ENCODE results near the gene KRTAP1-5.
"Not testable (repeated sequence)": the region's sequence is repeated elsewhere in the genome, so short reads cannot be mapped to it uniquely, and the experiment has no call there.

Gene KRTAP1-5

DNA sequence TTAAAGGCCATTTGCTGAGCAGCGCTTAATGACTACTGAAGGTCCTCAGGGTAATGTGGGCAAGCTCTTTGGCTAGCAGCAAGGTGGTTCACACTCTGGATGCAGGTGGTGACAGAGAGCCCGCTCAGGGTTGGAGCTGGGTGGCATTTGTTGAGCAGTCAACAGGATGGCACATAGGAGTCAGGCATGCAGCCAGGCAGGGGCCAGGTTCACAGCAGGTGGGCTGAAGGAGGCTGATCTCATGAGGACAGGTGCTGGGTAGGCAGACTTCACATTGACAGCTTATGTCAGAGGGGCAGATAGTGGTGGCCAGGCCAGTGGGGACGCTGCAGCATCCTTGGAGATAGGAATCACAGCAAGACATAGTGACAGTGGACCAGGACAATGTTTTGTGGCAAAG lies 22.6 kb downstream of the KRTAP1-5 start:
- no peak for DNase-seq (ENCODE audit: low spot score)

DNA sequence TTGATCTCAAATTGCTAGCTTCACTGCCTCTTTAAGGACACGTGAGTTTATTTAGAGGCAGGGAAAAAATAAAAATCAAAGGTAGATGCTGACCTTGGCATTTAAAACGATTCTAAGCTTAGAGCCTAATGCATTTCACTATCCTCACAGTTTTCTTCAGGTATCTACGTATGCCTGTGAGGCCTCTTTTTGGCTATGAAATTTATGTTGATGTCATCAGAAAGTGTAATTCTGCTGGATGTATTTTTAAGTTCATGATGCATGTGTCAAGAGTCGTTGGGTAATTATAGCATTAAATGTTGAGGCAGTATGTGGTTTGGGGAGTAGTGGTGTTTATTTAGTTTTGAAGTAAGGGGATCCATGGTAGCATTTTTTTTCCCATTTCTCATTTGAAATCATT lies 23.1 kb downstream of the KRTAP1-5 start:
- DNase-seq (ENCODE audit: low spot score), result no peak

DNA sequence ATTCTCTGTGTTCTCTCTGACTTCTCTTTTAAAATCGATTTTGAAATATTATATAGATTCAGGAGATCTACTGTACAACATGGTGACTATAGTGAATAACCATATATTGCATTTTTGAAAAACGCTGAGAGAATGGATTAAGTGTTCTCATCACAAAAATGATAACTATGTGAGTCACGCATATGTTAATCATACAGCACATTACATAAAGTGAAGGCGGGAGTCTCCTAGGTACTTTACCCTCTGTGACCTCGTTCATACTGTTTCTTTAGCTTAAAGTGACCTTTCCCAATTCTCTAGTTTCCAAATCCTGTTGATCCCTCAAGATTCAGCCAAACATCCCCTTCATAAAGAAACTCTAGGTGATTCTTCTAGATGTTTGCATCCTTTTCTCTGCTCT lies 24.2 kb downstream of the KRTAP1-5 start:
- no peak for DNase-seq (ENCODE audit: low spot score)

DNA sequence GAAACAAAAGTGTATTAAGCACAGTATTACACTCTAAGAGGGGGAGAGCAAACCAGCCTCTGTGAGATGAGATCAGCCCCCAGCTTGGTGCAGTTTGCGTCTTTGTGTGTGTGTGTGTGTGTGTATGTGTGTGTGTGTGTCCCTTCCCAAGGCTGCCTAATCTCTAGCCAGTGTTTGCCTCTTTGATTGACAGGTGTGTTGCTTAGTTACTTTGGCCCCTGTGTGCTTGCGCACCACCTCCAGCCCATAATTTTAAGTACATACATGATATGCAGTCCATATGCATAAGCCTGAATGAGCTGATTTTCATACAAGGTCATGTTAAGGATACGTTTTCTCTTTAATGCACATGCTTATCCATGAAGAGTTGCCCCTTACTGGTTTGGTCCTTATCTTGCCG lies 25.2 kb downstream of the KRTAP1-5 start:
- DNase-seq (ENCODE audit: low spot score), result no peak

DNA sequence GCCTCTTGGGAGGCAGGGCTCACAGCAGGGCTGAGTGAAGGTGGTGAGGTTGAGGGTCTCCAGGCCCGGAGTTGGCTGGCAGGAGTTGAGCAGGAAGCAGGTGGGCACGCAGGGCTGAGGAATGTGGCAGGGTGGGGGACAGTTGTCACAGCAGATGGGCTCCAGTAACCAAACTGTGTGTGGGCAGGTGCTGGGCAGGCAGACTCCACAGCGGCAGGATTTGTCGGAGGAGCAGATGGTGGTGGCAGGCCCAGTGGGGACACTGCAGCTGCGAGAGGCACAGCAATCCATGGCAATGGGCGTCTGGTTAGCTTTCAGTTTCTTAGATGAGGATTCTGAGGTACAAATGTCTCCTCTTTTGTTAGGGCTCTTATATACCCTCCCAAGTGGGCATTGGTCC lies 27.4 kb downstream of the KRTAP1-5 start, which contains the start of gene KRTAP3-2:
TSS of gene KRTAP3-2 (minus strand) at position 344 of the 400 bp plus-strand sequence. CDS start at position 291, 53 bp downstream.
- not testable (repeated sequence) for DNase-seq (ENCODE audit: low spot score)

- DNase-seq (ENCODE audit: low spot score), result no peak
Measured at GRCh38 chr17:40997361-40997760, 29.6 kb downstream of the KRTAP1-5 start.

DNA sequence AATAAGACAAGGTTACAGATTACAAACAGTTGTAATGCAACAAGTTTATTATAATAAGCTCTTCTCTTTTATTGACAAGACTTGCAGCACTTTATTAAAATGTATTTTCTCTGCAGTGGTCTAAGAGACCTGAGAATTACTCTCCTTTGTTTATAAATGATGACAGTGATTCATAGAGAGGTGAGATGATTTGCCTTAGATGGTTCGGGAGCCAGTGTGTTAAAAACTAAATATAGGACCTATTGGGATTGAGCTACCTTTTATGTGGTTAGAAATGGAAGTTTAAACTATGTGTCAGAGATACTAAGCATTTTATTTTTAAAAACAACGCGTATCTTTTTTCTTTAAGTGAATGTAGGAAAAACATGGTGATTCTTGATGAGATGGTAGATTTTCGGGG lies 30.2 kb downstream of the KRTAP1-5 start:
- no peak for DNase-seq (ENCODE audit: low spot score)

DNA sequence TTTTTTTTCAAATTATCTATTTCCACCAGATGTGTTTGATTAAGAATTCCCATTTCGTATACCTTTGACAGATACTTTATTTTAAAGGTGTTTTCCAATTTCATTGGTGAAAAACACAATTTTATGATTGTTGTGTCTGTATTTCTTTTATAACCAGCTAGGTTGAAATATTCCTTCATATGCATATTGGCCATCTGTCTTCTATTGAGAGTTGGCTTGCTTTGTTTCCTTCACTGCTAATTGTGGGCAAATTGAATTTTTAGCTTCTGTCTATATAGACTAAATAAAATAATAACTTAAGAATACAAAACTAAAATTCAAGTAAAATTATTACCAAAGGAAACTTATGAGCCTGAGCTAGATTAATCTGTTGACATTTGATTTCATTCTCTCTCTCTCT lies 31.9 kb downstream of the KRTAP1-5 start:
- DNase-seq (ENCODE audit: low spot score), result no peak

- no peak for DNase-seq (ENCODE audit: low spot score)
Measured at GRCh38 chr17:40993839-40994238, 33.2 kb downstream of the KRTAP1-5 start, which contains the start of gene KRTAP3-3. Gene KRTAP3-3 (minus strand): TSS chr17:40994164. CDS start chr17:40994097, 67 bp downstream.

GRCh38 chr17:40993084-40993483 lies 33.9 kb downstream of the KRTAP1-5 start:
- no peak for DNase-seq (ENCODE audit: low spot score)

DNA sequence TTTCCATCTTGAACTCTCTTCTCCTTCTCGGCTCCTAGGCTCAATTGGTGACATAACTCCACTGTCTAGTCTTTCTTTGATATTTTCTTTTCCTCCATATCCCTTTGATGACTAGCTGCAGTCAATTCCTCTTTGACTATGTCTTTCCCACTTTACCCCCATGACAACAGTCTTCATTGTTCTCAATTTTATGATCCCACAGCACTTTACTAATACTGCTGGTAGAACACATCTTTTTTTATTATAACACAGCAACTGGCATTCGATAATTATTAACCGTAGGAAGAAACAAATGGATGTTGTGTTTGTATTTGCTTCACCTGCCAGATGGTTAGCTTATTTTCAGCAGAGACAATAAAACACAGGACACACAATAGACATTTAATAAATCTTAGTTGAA lies 34.3 kb downstream of the KRTAP1-5 start:
- no peak for DNase-seq (ENCODE audit: low spot score)

- DNase-seq (ENCODE audit: low spot score), result no peak
Measured at GRCh38 chr17:40986920-40987319, 40.1 kb downstream of the KRTAP1-5 start.

DNA sequence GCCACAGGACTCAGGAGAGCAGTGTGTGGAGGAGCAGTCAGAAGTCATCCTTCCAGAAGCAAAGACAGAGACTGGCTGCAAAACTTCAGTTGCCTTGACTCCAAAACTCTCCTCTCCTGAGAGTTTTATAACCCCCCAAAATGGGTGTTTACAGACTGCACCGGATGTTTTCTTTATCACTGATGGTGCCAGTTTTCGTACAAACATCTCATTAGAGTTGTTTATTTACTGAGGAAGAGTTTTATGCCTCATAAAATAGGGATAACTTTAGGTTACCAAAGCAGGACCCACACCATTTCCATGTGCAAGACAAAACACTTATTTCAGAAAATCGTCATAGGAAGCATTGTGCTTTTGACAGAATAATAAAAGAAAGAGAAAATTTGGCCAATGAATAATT lies 42.8 kb downstream of the KRTAP1-5 start, which contains the start of gene KRT40:
TSS of gene KRT40 (minus strand) at position 101 of the 400 bp plus-strand sequence. CDS start at position 48, 53 bp downstream.
- DNase-seq (ENCODE audit: low spot score), result no peak

DNA sequence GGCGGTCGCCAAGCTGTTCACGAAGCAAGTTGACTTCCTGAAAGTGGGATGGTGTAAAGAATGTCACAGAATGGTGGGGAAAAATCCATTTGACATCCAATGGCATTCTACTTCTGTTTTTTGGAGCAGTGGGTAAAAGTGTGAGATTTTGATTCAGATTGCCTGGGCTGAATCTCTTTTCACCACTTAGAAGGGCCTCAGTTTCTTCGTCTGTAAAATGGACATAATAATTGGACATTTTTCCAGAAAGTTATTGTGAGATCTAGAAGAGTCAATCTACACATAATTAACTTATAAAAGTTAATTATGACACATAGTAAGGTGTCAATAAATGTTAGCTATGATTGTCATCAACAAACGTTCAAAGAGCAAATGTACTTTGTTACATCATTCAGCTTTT lies 45.9 kb downstream of the KRTAP1-5 start:
- no peak for DNase-seq (ENCODE audit: low spot score)

DNA sequence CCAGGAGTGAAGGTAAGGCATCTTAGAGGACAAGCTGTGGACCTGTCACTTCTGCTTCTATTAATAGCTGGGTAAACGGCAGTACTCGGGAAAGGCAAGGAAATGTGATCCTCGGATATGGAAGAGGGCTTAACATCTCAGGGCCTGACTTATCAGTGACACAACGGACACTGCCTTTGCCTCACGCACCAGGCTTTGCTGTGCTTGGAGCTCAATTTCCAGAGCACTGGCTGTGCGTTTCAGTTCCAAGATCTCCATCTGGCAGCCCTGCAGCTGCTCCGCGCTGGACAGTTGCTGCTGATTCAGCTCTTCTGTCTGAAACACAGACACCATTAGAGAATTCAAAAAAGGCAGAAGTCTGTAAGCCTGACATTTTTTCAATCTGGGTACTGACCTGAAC lies 46.4 kb downstream of the KRTAP1-5 start:
- DNase-seq (ENCODE audit: low spot score), result no peak

GRCh38 chr17:40980117-40980516 lies 46.9 kb downstream of the KRTAP1-5 start:
- no peak for DNase-seq (ENCODE audit: low spot score)

- no peak for DNase-seq (ENCODE audit: low spot score)
Measured at GRCh38 chr17:40978575-40979151, 48.3 kb downstream of the KRTAP1-5 start.
